ENCODE results near the gene SLC35E1.

Gene SLC35E1

GRCh38 chr19:16598848-16599247, 26.6 kb upstream of the SLC35E1 start:
- DNase-seq: no peak

DNA sequence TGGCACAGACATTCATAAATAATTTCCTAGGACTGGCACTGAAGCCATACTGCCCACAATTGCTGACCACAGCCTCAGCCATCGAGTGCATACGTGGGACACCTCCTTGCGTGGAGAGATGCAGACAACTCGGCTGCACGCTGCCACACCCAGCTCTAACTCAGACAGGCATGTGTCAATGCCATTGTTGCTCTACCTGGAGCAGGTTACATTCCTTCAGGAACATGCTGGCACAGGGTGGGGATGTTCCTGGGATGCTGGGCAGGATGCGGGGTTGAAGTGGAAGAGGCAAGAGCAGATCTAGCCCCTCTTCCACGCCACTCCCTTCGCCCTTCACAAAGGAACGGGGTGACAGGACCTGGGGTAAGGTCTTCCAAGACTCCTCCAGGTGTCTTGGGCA, 24.2 kb upstream of the SLC35E1 start:
- DNase-seq: no peak

DNA sequence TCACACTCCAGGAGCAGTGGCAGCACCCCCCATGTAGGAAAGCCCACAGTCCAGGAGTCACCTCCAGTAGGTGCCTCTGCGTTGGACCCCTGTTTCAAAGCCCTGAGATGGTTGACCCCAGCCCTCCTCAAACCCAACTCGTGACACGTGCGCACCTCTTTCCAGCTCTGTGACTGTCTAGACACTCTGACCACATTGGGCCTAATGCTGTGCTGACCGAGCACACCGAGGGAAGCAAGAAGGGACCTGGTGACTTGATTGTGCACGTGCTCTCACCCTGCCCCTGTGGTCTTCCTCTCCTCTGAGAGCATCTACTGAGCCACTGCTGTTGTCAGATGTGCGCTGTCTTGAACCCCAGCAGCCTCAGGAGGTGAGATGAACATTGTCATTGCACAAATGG, 22.9 kb upstream of the SLC35E1 start:
- DNase-seq: no peak

- DNase-seq: peak in 1 of 58 donors; percentile 2
Measured at GRCh38 chr19:16594681-16595091, 22.5 kb upstream of the SLC35E1 start.

- DNase-seq: no peak
Measured at GRCh38 chr19:16594131-16594586, 21.9 kb upstream of the SLC35E1 start.

DNA sequence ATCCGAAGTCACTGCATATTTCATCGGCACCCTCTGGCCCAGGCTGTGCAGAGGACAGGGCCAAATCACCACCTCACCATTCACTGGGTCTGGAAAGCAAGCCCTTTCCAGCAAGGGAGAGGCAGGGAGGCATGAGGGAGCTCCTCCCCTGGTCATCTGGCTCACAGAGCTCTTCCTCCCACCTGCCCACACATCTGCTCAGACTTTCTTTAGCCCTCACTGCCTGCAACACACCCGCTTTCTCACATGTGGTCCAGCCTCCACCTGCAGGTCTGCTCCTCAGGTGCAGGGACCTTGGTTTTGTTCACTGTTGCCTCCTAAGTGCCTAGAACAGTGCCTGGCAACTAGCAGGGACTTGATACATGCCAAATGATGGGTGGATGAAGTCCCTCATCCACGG, 21.0 kb upstream of the SLC35E1 start:
- DNase-seq: no peak

DNA sequence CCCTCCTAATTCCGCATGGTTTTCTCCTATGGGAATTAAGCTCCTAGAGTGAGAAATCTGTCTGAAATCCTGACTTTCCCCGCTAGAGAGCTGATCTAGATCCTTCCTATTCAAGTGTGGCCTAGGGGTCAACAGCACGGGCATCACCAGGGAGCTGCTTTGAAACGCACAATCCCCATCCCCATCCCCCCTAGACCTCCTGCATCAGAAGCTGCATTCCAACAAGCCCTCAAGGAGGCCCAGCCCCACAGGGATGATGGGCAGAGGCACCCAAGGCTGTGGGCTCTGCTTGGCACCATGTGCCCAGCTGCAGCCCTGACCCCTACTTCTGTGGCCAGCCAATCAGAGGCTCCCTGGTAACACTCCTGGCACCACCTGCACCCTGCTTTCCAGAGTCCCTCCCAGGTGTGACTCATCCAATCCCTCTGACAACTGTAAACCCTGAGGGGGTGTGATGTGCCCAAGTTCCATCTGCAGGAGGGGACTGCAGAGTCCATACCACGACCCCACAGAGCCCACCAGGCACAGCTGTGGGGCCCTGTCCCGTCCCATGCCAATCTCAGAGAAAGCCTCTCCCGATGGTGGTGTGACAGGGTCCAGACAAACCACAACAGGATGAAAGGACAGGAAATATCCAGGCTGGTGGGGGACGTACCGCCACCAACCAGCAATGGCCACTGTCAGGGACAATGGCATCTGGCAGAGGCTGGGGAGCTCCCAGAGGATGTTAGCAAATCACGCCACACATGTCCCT, 19.8 kb upstream of the SLC35E1 start:
- DNase-seq: no peak

GRCh38 chr19:16590876-16591802, 18.9 kb upstream of the SLC35E1 start:
- no peak for DNase-seq

GRCh38 chr19:16589917-16590316, 17.7 kb upstream of the SLC35E1 start:
- no peak for DNase-seq

- DNase-seq: no peak
Measured at GRCh38 chr19:16588824-16589577, 16.8 kb upstream of the SLC35E1 start.

DNA sequence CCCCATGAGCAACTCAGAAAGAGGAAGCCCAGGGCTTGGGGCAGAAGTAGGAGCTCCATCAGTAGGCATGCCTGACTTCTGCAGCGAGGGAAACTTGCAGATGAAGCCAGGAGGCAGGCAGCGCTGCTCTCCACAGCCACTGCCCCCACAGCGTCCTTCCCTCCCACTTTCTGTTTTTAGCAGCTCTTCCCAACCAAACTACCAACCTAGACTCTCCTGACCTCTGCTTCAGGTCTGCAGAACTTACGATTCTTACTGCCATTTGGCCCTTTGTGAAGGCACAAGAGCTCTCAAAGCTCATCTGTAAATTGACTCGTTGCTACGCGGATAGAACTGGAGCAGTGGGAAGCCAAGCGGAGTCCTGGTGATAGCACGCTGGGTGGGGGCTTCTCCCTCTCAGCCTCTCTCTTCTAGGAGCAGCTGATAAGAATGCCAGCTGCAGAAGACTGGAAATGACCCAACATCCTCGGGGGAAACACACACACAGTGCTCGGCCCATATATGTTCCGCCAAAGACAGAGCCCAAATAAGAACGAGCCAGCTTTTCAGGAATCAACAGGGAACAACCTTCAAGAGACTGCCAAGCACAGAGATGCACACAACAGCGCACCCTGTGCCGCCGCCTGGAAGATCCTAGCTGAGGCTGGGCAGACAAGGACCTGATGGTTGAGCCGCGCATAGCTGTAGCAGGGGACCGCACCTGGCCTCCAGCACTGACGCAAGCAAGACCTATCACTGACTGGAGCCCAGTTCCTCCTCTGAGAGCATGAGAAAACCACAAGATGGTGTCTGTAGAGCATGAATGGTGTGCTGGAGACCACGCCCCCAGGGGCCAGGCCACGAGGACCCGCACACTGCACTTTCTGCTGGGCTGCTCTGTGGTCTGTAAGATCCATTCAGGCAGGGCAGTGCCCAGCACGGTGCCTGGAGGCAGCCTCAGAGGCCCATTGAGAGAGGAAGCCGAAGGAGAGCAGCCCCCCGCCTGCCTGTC, 15.9 kb upstream of the SLC35E1 start:
- peak in 46 of 58 donors; percentile 15 to 80 (median 38) for DNase-seq

GRCh38 chr19:16586991-16587832, 15.0 kb upstream of the SLC35E1 start:
- peak in 26 of 58 donors; percentile 14 to 64 (median 34) for DNase-seq

DNA sequence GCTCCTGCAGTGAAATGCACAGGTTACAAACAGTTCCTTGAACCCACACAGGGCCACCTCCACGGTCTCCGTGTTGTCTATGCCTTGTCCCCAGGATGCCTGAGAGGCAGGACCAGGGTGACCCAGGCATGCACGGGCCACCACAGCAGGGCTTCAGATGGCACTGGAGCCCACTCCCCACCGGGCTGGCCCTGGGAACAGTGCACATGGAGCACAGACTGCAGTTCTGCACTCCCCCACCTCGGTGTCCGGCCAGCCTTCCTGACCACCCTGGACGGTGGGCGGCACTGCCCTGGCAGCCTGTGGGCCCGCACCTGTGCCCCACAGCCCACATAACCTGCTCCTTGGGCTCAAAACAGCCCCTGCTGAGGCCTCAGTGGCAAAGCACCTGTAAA, 14.3 kb upstream of the SLC35E1 start:
- no peak for DNase-seq

- no peak for DNase-seq
Measured at GRCh38 chr19:16585808-16586476, 13.7 kb upstream of the SLC35E1 start.

DNA sequence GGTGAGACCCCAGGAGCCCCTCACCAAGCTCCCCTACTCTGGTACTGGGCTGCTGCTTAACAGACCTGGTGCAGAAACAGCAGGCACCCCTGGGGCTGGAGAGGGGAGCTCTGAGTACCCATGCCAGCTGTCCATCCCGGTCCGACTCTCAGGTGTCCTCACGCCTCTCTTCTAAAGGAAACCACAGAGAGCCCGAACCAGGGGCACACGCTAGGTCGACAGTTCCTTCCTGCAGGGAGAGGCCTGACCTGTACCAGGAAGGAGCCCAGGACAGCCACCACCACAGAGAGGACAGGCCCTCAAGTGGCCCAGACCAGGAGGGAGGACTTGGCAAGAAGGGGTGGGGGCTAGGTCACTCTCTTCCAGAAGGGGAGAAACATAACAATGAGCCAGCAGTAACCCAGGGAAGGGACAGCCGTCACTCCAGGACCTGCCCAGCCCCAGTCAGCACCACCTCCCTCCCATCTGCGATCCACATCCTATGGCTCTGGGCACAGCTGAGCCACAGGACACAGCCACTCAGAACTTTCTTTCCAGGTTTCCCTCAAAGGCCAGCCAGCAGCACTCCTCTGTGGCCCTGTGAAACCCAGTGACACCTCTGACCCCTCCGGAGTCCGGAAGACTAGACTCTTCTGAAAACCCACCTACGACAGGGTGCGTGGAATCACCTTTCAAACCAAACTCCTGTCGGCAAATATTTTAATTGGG, 13.0 kb upstream of the SLC35E1 start:
- DNase-seq: no peak

DNA sequence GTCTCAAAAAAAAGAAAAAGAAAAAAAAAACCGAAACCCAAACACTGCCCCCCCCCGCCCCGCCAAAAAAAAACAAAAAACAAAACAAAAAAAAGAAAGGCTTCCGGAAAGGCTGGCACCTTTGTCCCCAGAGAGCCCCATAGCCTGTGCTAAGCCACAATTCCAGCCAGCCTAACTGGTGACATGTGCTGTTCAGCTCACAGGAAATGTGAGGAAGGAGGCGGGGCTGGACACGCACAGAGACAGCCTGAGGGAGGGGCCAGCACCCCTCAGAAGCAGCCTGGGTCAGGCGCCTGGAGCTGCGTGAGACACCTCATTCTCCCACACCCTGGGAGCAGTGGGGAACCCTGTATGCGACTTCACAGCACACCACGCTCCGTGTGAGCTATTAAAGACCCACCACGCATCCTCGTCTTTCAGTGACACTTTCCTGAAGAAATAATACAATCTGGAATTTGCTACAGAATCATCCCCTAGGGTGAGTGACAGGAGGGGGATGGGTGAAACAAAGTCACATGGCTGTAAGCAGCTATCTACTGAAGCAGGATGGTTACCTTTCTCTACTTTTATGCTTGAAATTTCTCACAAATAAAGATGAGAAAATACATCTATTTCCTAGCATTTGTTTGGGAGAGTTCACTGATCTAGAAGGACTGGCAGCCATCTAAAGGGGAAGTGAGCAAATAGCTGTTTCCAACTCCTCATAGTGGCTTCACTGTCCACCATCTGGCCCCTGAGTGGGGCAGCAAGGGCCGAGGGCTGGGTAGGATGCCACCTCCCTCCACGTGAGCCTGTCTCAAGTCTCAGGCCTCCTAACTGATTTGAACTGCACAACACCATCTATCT, 12.3 kb upstream of the SLC35E1 start:
- peak in 48 of 58 donors; percentile 16 to 81 (median 56) for DNase-seq

Measured in anterior cingulate cortex (tissue), 58 donors.